PFSK-1 (cell line): ENCODE measurements around the gene MUL1.

Experiments used
- FOXP2 ChIP-seq: optimal IDR thresholded peaks from 2 replicates; pipeline ENCODE3; 2011; ENCODE audit warnings: borderline replicate concordance, control low read depth, inconsistent platforms; ENCODE audit not compliant: insufficient read depth; ENCODE audit errors: extremely low read length, extremely low read depth
- POLR2AphosphoS5 ChIP-seq: IDR thresholded peaks from 2 replicates; pipeline ENCODE4 v1.6.1; 2012; ENCODE audit warnings: low read depth, mild to moderate bottlenecking, control low read depth, low read length, moderate library complexity
- REST ChIP-seq, 2 experiments: IDR thresholded peaks; 2 replicates each; pipeline versions ENCODE4 v1.6.1 to v1.8.0; 2011 to 2012; ENCODE audit warnings: low read depth in 2 of 2, low read length in 2 of 2, control low read depth in 1 of 2, inconsistent platforms in 1 of 2, mild to moderate bottlenecking in 1 of 2, moderate library complexity in 1 of 2; ENCODE audit not compliant: insufficient read depth in 1 of 2
- SIN3A ChIP-seq: IDR thresholded peaks from 2 replicates; pipeline ENCODE4 v1.6.1; 2012; ENCODE audit warnings: mild to moderate bottlenecking, low read length, moderate library complexity, borderline replicate concordance; ENCODE audit not compliant: insufficient read depth
- TAF1 ChIP-seq: IDR thresholded peaks from 2 replicates; pipeline ENCODE4 v1.6.1; 2012; ENCODE audit warnings: low read length, control low read depth, borderline replicate concordance; ENCODE audit not compliant: insufficient read depth

The MUL1 gene

GRCh38 chr1:20491866-20492265 lies 16.1 kb downstream of the MUL1 start:
- TF ChIP-seq SIN3A (no peak), POLR2AphosphoS5 (no peak), REST (IDR thresholded peaks at IDR 0.05; ENCODE audit: insufficient read depth in 1 of 2, low read depth in 2 of 2, low read length in 2 of 2) (no peak), TAF1 (no peak), FOXP2 (no peak)

- TF ChIP-seq REST (IDR thresholded peaks at IDR 0.05; ENCODE audit: insufficient read depth in 1 of 2, low read depth in 2 of 2, low read length in 2 of 2) (no peak), SIN3A (no peak), FOXP2 (no peak), POLR2AphosphoS5 (no peak), TAF1 (no peak)
Observed at GRCh38 chr1:20491178-20491577, 16.8 kb downstream of the MUL1 start.

- TF ChIP-seq POLR2AphosphoS5 (no peak), TAF1 (no peak)
Observed at GRCh38 chr1:20487236-20487590, 20.7 kb downstream of the MUL1 start.

- TF ChIP-seq FOXP2 (no peak), SIN3A (no peak), TAF1 (no peak), POLR2AphosphoS5 (no peak), REST (IDR thresholded peaks at IDR 0.05; ENCODE audit: insufficient read depth in 1 of 2, low read depth in 2 of 2, low read length in 2 of 2) (no peak)
Observed at GRCh38 chr1:20486457-20487235, 21.3 kb downstream of the MUL1 start.

- TF ChIP-seq POLR2AphosphoS5 (no peak), SIN3A (no peak), TAF1 (no peak), FOXP2 (no peak), REST (IDR thresholded peaks at IDR 0.05; ENCODE audit: insufficient read depth in 1 of 2, low read depth in 2 of 2, low read length in 2 of 2) (no peak)
Observed at GRCh38 chr1:20485527-20486456, 22.2 kb downstream of the MUL1 start, which contains the start of gene CAMK2N1. CAMK2N1 (minus strand) TSS chr1:20486210; CDS start chr1:20485379, 831 bp downstream.
